Hepatocyte (in vitro differentiated cells): ENCODE results near the gene CMTM7.

Source experiments
- EZH2 ChIP-seq: fragments of 200-600 bp; sonication (generic); IDR thresholded peaks from 2 replicates; pipeline ENCODE4 v1.6.1; 2016; ENCODE audit warnings: antibody characterized with exemption, mild to moderate bottlenecking, borderline replicate concordance
- EZH2phosphoT487 ChIP-seq: fragments of 200-600 bp; sonication (generic); IDR thresholded peaks from one replicate; pipeline ENCODE4 v1.6.1; 2018; ENCODE audit warnings: antibody characterized with exemption, mild to moderate bottlenecking, low read depth, moderate library complexity; ENCODE audit not compliant: unreplicated experiment, severe bottlenecking
- TF ChIP-seq, protein P1 (sequence below): fragments of 200-600 bp; sonication (generic); IDR thresholded peaks from 2 replicates; pipeline ENCODE4 v1.5.1; 2016; ENCODE audit warnings: antibody characterized with exemption, mild to moderate bottlenecking; ENCODE audit not compliant: poor library complexity

DNA sequence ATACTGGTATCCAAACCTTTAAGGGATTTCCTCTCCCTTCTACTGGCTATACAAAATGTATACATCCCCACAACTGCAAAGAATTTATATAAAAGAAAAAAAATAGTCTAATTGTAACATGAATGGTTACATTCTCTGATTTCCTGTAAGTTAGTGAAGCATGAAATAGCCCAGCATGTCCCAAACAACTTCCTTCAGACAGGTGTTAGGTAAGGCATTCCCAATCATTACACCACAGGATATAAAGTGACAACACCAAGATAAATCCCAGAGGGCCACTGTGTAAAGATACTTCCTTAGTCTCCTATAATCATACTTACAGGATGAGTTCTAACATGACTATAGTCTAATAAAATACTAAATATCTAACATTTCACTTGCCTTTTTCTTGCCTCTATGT is 103.4 kb downstream of the CMTM7 start:
- TF ChIP-seq, protein P1, sequence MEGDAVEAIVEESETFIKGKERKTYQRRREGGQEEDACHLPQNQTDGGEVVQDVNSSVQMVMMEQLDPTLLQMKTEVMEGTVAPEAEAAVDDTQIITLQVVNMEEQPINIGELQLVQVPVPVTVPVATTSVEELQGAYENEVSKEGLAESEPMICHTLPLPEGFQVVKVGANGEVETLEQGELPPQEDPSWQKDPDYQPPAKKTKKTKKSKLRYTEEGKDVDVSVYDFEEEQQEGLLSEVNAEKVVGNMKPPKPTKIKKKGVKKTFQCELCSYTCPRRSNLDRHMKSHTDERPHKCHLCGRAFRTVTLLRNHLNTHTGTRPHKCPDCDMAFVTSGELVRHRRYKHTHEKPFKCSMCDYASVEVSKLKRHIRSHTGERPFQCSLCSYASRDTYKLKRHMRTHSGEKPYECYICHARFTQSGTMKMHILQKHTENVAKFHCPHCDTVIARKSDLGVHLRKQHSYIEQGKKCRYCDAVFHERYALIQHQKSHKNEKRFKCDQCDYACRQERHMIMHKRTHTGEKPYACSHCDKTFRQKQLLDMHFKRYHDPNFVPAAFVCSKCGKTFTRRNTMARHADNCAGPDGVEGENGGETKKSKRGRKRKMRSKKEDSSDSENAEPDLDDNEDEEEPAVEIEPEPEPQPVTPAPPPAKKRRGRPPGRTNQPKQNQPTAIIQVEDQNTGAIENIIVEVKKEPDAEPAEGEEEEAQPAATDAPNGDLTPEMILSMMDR: no peak
- TF ChIP-seq EZH2 (no peak), EZH2phosphoT487 (no peak)
